Measurements from ENCODE around the gene DCUN1D1. TPM values are rescaled to one million over a fixed set of nuclear protein-coding genes. Genes with fewer than 3 reads are reported as not detected.

The DCUN1D1 gene
- total and polyA plus RNA-seq, 10 of the 15 experiments (the other 5 are each of a cell fraction or from before 2014, with no cell fraction given): 19.8 to 47.4 (median 30.8) TPM

DNA sequence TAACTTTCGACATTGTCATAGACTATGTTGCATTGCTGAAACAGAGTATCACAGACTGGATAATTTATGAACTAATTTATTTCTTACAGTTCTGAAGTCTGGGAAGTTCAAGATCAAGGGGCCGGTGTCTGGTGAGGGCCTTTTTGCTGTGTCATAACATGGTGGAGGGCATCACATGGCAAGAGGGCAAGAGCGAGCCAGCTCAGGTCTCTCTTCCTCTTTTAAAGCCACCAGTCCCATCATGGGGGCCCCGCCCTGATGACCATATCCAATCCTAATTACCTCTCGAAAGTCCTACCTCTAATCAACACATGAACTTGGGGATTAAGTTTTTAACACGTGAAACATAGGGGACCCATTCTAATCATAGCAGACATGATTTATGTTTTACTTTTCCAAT, 33.5 kb upstream of the DCUN1D1 start:
- Histone ChIP-seq H4K20me1 (ENCODE audit: control insufficient read depth, insufficient read depth) (no peaks in the 10 kb centered on the region), H3K79me2 (ENCODE audit: control insufficient read depth, insufficient read depth, low read length) (no peaks in the 10 kb centered on the region), H3K9ac (ENCODE audit: control insufficient read depth, insufficient read depth, low read length) (no peak overlapping the region), H3K27me3 (replicated peaks in 1 of 2; ENCODE audit: control insufficient read depth in 2 of 2, insufficient read depth in 2 of 2, low read length in 1 of 2) (no peaks in the 10 kb centered on the region), H3K36me3 (ENCODE audit: control insufficient read depth in 2 of 2, insufficient read depth in 2 of 2, low read length in 1 of 2) (peaks cover 0 to 6% of the 10 kb centered on the region in 2 experiments), H3K9me3 (replicated peaks; ENCODE audit: control insufficient read depth, insufficient read depth, low read length) (no peaks in the 10 kb centered on the region), H3K4me2 (ENCODE audit: control insufficient read depth, insufficient read depth) (no peak overlapping the region), H3K4me3 (no peak overlapping the region), H3K27ac (ENCODE audit: control insufficient read depth, insufficient read depth) (no peak overlapping the region), H3K4me1 (ENCODE audit: control insufficient read depth, insufficient read depth, low read length) (no peaks in the 10 kb centered on the region), H2AFZ (ENCODE audit: control insufficient read depth, low read depth, low read length) (no peak overlapping the region)
- in situ Hi-C loops (cut with MboI) (no loop called here), intact Hi-C loops (cut with micrococcal nuclease; ENCODE audit: unreplicated experiment) (no loop called here)
- no peak for DNase-seq (ENCODE audit: low read depth, low spot score)
- SMC1A ChIA-PET (ENCODE audit: uncharacterized antibody, unreplicated experiment): no interaction called here
- TF ChIP-seq WRNIP1 (IDR thresholded peaks at IDR 0.05; ENCODE audit: borderline replicate concordance, low read depth, low read length) (no peak), TAF1 (IDR thresholded peaks at IDR 0.05; ENCODE audit: borderline replicate concordance, low read depth, low read length) (no peak), TBL1XR1 (IDR thresholded peaks at IDR 0.05; ENCODE audit: low read depth, low read length) (no peak), SUZ12 (IDR thresholded peaks at IDR 0.05; ENCODE audit: unreplicated experiment) (no peak), MYB (IDR thresholded peaks at IDR 0.05; ENCODE audit: borderline replicate concordance, low read depth, low read length) (no peak), ESRRA (IDR thresholded peaks at IDR 0.05; ENCODE audit: low read length) (no peak), MYC (IDR thresholded peaks at IDR 0.05; ENCODE audit: insufficient read depth, insufficient read length, insufficient replicate concordance, low read length, severe bottlenecking) (no peak), HDGF (IDR thresholded peaks at IDR 0.05) (no peak), RBBP5 (conservative IDR thresholded peaks at IDR 0.05) (no peak), KLF5 (IDR thresholded peaks at IDR 0.05; ENCODE audit: partially characterized antibody) (no peak), TCF3 (IDR thresholded peaks at IDR 0.05; ENCODE audit: borderline replicate concordance, insufficient read depth, low read depth, low read length) (no peak), NR2C2 (IDR thresholded peaks at IDR 0.05; ENCODE audit: borderline replicate concordance, control insufficient read depth, insufficient read length, low read depth) (no peak)
- TF ChIP-seq, protein P1, sequence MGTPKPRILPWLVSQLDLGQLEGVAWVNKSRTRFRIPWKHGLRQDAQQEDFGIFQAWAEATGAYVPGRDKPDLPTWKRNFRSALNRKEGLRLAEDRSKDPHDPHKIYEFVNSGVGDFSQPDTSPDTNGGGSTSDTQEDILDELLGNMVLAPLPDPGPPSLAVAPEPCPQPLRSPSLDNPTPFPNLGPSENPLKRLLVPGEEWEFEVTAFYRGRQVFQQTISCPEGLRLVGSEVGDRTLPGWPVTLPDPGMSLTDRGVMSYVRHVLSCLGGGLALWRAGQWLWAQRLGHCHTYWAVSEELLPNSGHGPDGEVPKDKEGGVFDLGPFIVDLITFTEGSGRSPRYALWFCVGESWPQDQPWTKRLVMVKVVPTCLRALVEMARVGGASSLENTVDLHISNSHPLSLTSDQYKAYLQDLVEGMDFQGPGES (IDR thresholded peaks at IDR 0.05): no peak
- TF ChIP-seq, protein P2, sequence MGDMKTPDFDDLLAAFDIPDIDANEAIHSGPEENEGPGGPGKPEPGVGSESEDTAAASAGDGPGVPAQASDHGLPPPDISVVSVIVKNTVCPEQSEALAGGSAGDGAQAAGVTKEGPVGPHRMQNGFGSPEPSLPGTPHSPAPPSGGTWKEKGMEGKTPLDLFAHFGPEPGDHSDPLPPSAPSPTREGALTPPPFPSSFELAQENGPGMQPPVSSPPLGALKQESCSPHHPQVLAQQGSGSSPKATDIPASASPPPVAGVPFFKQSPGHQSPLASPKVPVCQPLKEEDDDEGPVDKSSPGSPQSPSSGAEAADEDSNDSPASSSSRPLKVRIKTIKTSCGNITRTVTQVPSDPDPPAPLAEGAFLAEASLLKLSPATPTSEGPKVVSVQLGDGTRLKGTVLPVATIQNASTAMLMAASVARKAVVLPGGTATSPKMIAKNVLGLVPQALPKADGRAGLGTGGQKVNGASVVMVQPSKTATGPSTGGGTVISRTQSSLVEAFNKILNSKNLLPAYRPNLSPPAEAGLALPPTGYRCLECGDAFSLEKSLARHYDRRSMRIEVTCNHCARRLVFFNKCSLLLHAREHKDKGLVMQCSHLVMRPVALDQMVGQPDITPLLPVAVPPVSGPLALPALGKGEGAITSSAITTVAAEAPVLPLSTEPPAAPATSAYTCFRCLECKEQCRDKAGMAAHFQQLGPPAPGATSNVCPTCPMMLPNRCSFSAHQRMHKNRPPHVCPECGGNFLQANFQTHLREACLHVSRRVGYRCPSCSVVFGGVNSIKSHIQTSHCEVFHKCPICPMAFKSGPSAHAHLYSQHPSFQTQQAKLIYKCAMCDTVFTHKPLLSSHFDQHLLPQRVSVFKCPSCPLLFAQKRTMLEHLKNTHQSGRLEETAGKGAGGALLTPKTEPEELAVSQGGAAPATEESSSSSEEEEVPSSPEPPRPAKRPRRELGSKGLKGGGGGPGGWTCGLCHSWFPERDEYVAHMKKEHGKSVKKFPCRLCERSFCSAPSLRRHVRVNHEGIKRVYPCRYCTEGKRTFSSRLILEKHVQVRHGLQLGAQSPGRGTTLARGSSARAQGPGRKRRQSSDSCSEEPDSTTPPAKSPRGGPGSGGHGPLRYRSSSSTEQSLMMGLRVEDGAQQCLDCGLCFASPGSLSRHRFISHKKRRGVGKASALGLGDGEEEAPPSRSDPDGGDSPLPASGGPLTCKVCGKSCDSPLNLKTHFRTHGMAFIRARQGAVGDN (IDR thresholded peaks at IDR 0.05): no peak
- RAD21 ChIA-PET (ENCODE audit: unreplicated experiment): no interaction called here
- CTCF ChIA-PET: no interaction called here
- no peak for FAIRE-seq
- no TSS peak for BruUV-seq (replicated peaks)
- POLR2A ChIA-PET: interaction anchor here (0.7 kb wide), 1 partner anchor 120 kb away, joined by 4 read pairs; no protein-coding TSS in a partner anchor
- no peak for ATAC-seq
- WGBS (ENCODE audit: insufficient coverage, insufficient replicate concordance, low lambda C conversion rate, missing lambda C conversion rate): 80% methylated on average over 6 of the region's 6 CpGs
